Ascending aorta (tissue), 2 donors: ENCODE measurements around the gene PRMT7. TPM values are rescaled to one million over a fixed set of nuclear protein-coding genes. Genes with fewer than 3 reads are reported as not detected.

Source experiments
- DNase-seq, 2 donors: peaks; one replicate each; pipeline ENCODE4 v3.0.0-alpha.2; 2019; ENCODE audit warnings: low spot score in 2 of 2
- H3K27ac ChIP-seq, 2 donors: fragments of 200-600 bp; sonication (generic); one replicate each; pipeline ENCODE4 v1.5.1; 2016 to 2017; ENCODE audit warnings: mild to moderate bottlenecking in 1 of 2
- H3K27me3 ChIP-seq: fragments of 200-600 bp; sonication (generic); one replicate; pipeline ENCODE4 v1.5.1; 2017
- H3K36me3 ChIP-seq, 2 donors: fragments of 200-600 bp; sonication (generic); one replicate each; pipeline ENCODE4 v1.5.1; 2016
- H3K4me1 ChIP-seq, 2 donors: fragments of 200-600 bp; sonication (generic); one replicate each; pipeline ENCODE4 v1.5.1; 2016 to 2017; ENCODE audit warnings: mild to moderate bottlenecking in 1 of 2
- H3K4me3 ChIP-seq, 2 donors: fragments of 200-600 bp; sonication (generic); one replicate each; pipeline ENCODE4 v1.5.1; 2016 to 2017; ENCODE audit warnings: mild to moderate bottlenecking in 1 of 2
- H3K9me3 ChIP-seq, 2 donors: fragments of 200-600 bp; sonication (generic); one replicate each; pipeline ENCODE4 v1.5.1; 2016
- CTCF ChIP-seq, 3 experiments: fragments of 200-600 bp in 2 of 3; fragments of 450-650 bp in 1 of 3; sonication (generic) in 2 of 3; IDR thresholded peaks; one replicate each; pipeline ENCODE4 v1.5.1; 2016 to 2019; ENCODE audit warnings: antibody characterized with exemption in 3 of 3, mild to moderate bottlenecking in 1 of 3, moderate library complexity in 1 of 3
- intact Hi-C: fragments of 100-400 bp; cut with DNase I; formaldehyde crosslinking; loops from one replicate; pipeline ENCODE4 v1.15.1; 2023
- total RNA-seq: library from RNA; depleted of rRNA; stranded (reverse); fragments of >200 nt; gene quantifications from one replicate; pipeline ENCODE4 v1.1.0, GENCODE V29; 2016

PRMT7 gene
- total RNA-seq, 1 donor from 2014 or later, result 25.1 TPM

GRCh38 chr16:68389006-68389405, 78.2 kb downstream of the PRMT7 start:
- no peak for DNase-seq
- intact Hi-C loops, result no loop called here
- no peak for TF ChIP-seq CTCF (IDR thresholded peaks at IDR 0.05)
- Histone ChIP-seq H3K4me1 (no peaks in the 10 kb centered on the region), H3K36me3 (no peaks in the 10 kb centered on the region), H3K4me3 (no peak overlapping the region), H3K9me3 (no peaks in the 10 kb centered on the region), H3K27me3 (no peaks in the 10 kb centered on the region), H3K27ac (no peak overlapping the region)

- DNase-seq, result no peak
- no peak for TF ChIP-seq CTCF (IDR thresholded peaks at IDR 0.05)
- intact Hi-C loops, result no loop called here
- H3K27ac ChIP-seq, result no peak overlapping the region
- H3K36me3 ChIP-seq, result no peaks in the 10 kb centered on the region
- no peaks in the 10 kb centered on the region for H3K27me3 ChIP-seq
- no peaks in the 10 kb centered on the region for H3K9me3 ChIP-seq
- H3K4me3 ChIP-seq, result no peak overlapping the region
- H3K4me1 ChIP-seq, result no peaks in the 10 kb centered on the region
Measured at GRCh38 chr16:68389750-68390371, 79.0 kb downstream of the PRMT7 start.

- DNase-seq, result no peak
- H3K4me1 ChIP-seq, result no peaks in the 10 kb centered on the region
- H3K36me3 ChIP-seq, result no peaks in the 10 kb centered on the region
- no peak for TF ChIP-seq CTCF (IDR thresholded peaks at IDR 0.05)
- H3K4me3 ChIP-seq, result no peak overlapping the region
- H3K27me3 ChIP-seq, result no peaks in the 10 kb centered on the region
- no peak overlapping the region for H3K27ac ChIP-seq
- H3K9me3 ChIP-seq, result no peaks in the 10 kb centered on the region
- intact Hi-C loops, result no loop called here
Measured at GRCh38 chr16:68393333-68393732, 82.5 kb downstream of the PRMT7 start.

- H3K36me3 ChIP-seq, result no peaks in the 10 kb centered on the region
- no peaks in the 10 kb centered on the region for H3K27me3 ChIP-seq
- no peaks in the 10 kb centered on the region for H3K9me3 ChIP-seq
- TF ChIP-seq CTCF (IDR thresholded peaks at IDR 0.05), result no peak
- no peak for DNase-seq
- intact Hi-C loops, result no loop called here
- no peak overlapping the region for H3K27ac ChIP-seq
- no peaks in the 10 kb centered on the region for H3K4me1 ChIP-seq
- no peak overlapping the region for H3K4me3 ChIP-seq
Measured at GRCh38 chr16:68395167-68395786, 84.5 kb downstream of the PRMT7 start.

- Histone ChIP-seq H3K9me3 (no peaks in the 10 kb centered on the region), H3K27me3 (no peaks in the 10 kb centered on the region), H3K27ac (no peak overlapping the region), H3K36me3 (no peaks in the 10 kb centered on the region), H3K4me1 (no peaks in the 10 kb centered on the region), H3K4me3 (no peak overlapping the region)
- no peak for TF ChIP-seq CTCF (IDR thresholded peaks at IDR 0.05)
- no peak for DNase-seq
- intact Hi-C loops, result no loop called here
Measured at GRCh38 chr16:68395815-68396214, 85.0 kb downstream of the PRMT7 start.
